Measurements from ENCODE around the gene LRRC61.

Gene LRRC61

GRCh38 chr7:150375662-150376521, 52.7 kb downstream of the LRRC61 start:
- no peak for DNase-seq (ENCODE audit: extremely low read depth, low read depth)
- H3K4me3 ChIP-seq (replicated peaks; ENCODE audit: low read depth, low read length), result no peak overlapping the region
- TF ChIP-seq CTCF (IDR thresholded peaks at IDR 0.05; ENCODE audit: low read depth, low read length, missing control alignments), result no peak

- no peak overlapping the region for H3K4me3 ChIP-seq (replicated peaks; ENCODE audit: low read depth, low read length)
- no peak for DNase-seq (ENCODE audit: extremely low read depth, low read depth)
- TF ChIP-seq CTCF (IDR thresholded peaks at IDR 0.05; ENCODE audit: low read depth, low read length, missing control alignments), result no peak
Observed at GRCh38 chr7:150376560-150376959, 53.4 kb downstream of the LRRC61 start.

- DNase-seq (ENCODE audit: extremely low read depth, low read depth), result no peak
- TF ChIP-seq CTCF (IDR thresholded peaks at IDR 0.05; ENCODE audit: low read depth, low read length, missing control alignments), result no peak
- no peak overlapping the region for H3K4me3 ChIP-seq (replicated peaks; ENCODE audit: low read depth, low read length)
Observed at GRCh38 chr7:150377196-150377595, 54.0 kb downstream of the LRRC61 start.

GRCh38 chr7:150377635-150378034, 54.5 kb downstream of the LRRC61 start:
- no peak overlapping the region for H3K4me3 ChIP-seq (replicated peaks; ENCODE audit: low read depth, low read length)
- TF ChIP-seq CTCF (IDR thresholded peaks at IDR 0.05; ENCODE audit: low read depth, low read length, missing control alignments), result no peak
- no peak for DNase-seq (ENCODE audit: extremely low read depth, low read depth)

- peak overlapping the region; percentile 73 for H3K4me3 ChIP-seq (replicated peaks; ENCODE audit: low read depth, low read length)
- peak; percentile 11 for TF ChIP-seq CTCF (IDR thresholded peaks at IDR 0.05; ENCODE audit: low read depth, low read length, missing control alignments)
- peak; percentile 79 for DNase-seq (ENCODE audit: extremely low read depth, low read depth)
Observed at GRCh38 chr7:150378115-150378852, 55.1 kb downstream of the LRRC61 start.

- no peak for DNase-seq (ENCODE audit: extremely low read depth, low read depth)
- TF ChIP-seq CTCF (IDR thresholded peaks at IDR 0.05; ENCODE audit: low read depth, low read length, missing control alignments), result no peak
- peak within 1 kb of the TSS; percentile 73 for H3K4me3 ChIP-seq (replicated peaks; ENCODE audit: low read depth, low read length)
Observed at GRCh38 chr7:150378853-150379440, 55.8 kb downstream of the LRRC61 start, which contains the start of gene ZNF775. ZNF775 (plus strand) TSS chr7:150379330; CDS start chr7:150388471, 9,141 bp downstream.

All from HFF-Myc (cell line).